GM21737 (cell line): ENCODE results near the gene DGKH.

ENCODE experiments used
- ATAC-seq: cut with Tn5 transposase; IDR thresholded peaks from one replicate; pipeline ENCODE4 v1.9.1; 2021; ENCODE audit warnings: mild to moderate bottlenecking, moderate library complexity; ENCODE audit not compliant: unreplicated experiment

DGKH gene

GRCh38 chr13:42048342-42048683 lies at the start of gene DGKH:
Gene DGKH, plus strand, starts transcription at chr13:42048648. Its CDS starts 126 bp downstream, at chr13:42048774.
- ATAC-seq, result peak; percentile 23

GRCh38 chr13:42000846-42001245 lies 47.6 kb upstream of the DGKH start:
- no peak for ATAC-seq

GRCh38 chr13:42001580-42001979 lies 46.9 kb upstream of the DGKH start:
- ATAC-seq, result no peak

- ATAC-seq, result no peak
These were observed 46.4 kb upstream of the DGKH start for GRCh38 chr13:42002066-42002465.

- ATAC-seq, result no peak
These were observed 40.6 kb upstream of the DGKH start for GRCh38 chr13:42007844-42008243.

- no peak for ATAC-seq
These were observed 39.4 kb upstream of the DGKH start for GRCh38 chr13:42009057-42009456.

GRCh38 chr13:42011601-42012350 lies 36.7 kb upstream of the DGKH start:
- no peak for ATAC-seq

- ATAC-seq, result no peak
These were observed 34.3 kb upstream of the DGKH start for GRCh38 chr13:42014119-42014518.

- ATAC-seq, result no peak
These were observed 31.2 kb upstream of the DGKH start for GRCh38 chr13:42017264-42017663.

- no peak for ATAC-seq
These were observed 26.6 kb upstream of the DGKH start for GRCh38 chr13:42021851-42022250.

GRCh38 chr13:42022336-42022735 lies 26.1 kb upstream of the DGKH start:
- ATAC-seq, result no peak

GRCh38 chr13:42022796-42023493 lies 25.5 kb upstream of the DGKH start:
- no peak for ATAC-seq

- ATAC-seq, result no peak
These were observed 21.2 kb upstream of the DGKH start for GRCh38 chr13:42027286-42027685.

- ATAC-seq, result no peak
These were observed 20.2 kb upstream of the DGKH start for GRCh38 chr13:42028113-42028799.

GRCh38 chr13:42035905-42036521 lies 12.4 kb upstream of the DGKH start:
- no peak for ATAC-seq

- ATAC-seq, result no peak
These were observed 11.7 kb upstream of the DGKH start for GRCh38 chr13:42036711-42037110.

- ATAC-seq, result no peak
These were observed 9.6 kb upstream of the DGKH start for GRCh38 chr13:42038661-42039456.

- no peak for ATAC-seq
These were observed 8.9 kb upstream of the DGKH start for GRCh38 chr13:42039457-42039945.

- ATAC-seq, result peak; percentile 60
These were observed 8.3 kb upstream of the DGKH start for GRCh38 chr13:42039946-42040729.

GRCh38 chr13:42040730-42041010 lies 7.8 kb upstream of the DGKH start:
- ATAC-seq, result no peak
